Left hindlimb (tissue), 1 donor: ENCODE measurements around the gene STMN3.
"Not testable (repeated sequence)": the region's sequence is repeated elsewhere in the genome, so short reads cannot be mapped to it uniquely, and the experiment has no call there.

Experiments used
- DNase-seq: peaks from one replicate; pipeline ENCODE4 v3.0.0-alpha.2; 2018

STMN3 gene

DNA sequence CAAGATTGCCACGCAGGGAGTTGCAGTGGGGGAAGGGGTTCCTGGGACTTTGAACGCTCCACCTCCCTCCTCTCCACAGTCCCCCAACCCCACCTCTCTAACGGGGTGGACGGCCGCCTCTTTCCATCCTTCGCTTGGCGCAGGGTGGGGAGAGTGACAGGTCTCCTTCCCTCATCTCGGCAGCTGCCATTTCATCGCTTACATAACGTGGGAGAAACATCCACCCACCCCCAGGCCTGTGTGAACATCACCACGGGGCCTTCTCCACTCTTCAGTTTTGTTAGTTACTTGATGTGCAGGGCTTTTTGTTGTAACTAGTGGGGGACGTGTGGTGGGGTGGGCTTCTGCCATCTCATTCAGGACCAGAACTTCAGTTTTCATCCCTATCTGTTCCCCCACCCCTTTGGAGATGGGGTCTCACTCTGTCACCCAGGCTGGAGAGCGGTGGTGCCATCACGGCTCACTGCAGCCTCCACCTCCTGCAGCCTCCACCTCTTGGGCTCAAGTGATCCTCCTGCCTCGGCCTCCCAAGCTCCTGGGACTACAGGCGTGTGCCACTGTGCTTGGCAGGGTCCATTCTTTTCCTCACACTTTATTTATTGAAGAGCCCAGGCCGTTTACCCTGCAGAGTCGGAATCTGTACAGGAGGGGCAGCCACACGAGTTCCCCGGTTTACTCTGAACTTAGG lies 22.6 kb upstream of the STMN3 start:
- DNase-seq = no peak

DNA sequence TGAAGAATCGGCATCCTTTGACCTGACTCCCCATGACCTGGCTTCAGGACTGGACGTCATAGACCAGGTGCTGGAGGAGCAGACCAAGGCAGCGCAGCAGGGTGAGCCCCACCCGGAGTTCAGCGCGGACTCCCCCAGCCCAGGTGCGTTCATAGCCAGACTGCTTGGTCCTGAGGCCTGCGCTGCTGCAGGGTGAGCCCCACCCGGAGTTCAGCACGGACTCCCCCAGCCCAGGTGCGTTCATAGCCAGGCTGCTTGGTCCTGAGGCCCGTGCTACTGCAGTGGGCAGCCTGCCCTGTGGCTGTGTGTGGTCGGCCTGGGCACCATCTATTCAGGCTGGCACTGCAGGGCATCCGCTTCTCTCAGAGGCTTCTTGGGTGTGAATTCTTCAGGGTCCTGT lies 20.7 kb upstream of the STMN3 start:
- DNase-seq = no peak

DNA sequence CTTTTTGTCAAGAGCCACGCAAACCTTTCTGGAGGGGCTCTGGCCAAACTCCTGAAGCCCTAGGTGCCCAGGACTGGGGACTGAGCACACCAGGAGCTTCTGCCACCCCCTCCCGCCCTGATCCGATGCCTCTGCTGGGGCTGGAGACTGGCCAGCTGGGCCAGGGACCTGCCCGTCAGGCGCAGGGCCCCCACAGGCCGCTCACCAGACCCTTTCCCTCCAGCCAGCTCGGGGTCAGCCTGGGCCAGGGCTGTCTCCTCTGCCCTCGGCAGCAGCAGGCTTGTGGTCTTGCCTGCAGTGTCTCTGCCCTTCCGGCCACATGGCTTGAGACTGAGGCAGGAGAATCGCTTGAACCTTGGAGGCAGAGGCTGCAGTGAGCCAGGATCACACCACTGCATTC lies 19.4 kb upstream of the STMN3 start:
- no peak for DNase-seq

DNA sequence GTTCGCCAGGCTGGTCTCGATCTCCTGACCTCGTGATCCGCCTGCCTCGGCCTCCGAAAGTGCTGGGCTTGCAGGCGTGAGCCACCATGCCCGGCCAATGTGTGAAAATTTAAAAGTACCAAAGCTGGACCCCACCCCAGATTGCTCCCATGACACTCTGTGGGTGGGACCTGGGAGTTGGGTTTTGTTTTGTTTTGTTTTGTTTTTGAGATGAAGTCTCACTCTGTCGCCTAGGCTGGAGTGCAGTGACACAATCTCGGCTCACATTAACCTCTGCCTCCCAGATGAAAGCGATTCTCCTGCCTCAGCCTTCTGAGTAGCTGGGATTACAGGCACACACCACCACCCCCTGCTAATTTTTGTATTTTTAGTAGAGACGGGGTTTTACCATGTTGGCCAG lies 18.5 kb upstream of the STMN3 start:
- DNase-seq = not testable (repeated sequence)

- no peak for DNase-seq
Observed at GRCh38 chr20:63668351-63668750, 15.1 kb upstream of the STMN3 start.

DNA sequence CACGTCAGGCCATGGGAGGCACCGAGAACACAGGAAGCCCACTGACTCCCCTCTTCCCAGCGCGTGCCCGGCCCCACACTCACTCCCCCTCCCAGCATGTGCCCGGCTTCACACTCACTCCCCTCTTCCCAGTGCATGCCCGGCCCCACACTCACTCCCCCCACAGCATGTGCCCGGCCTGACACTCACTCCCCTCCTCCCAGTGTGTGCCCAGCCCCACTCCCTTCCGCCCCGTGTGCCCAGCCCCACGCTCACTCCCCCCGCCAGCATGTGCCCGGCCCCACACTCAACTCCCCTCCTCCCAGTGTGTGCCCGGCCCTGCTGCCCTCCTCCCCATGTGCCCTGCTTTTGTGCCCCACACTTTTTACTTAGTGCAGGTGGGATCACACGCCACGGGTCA lies 14.6 kb upstream of the STMN3 start:
- DNase-seq = no peak

DNA sequence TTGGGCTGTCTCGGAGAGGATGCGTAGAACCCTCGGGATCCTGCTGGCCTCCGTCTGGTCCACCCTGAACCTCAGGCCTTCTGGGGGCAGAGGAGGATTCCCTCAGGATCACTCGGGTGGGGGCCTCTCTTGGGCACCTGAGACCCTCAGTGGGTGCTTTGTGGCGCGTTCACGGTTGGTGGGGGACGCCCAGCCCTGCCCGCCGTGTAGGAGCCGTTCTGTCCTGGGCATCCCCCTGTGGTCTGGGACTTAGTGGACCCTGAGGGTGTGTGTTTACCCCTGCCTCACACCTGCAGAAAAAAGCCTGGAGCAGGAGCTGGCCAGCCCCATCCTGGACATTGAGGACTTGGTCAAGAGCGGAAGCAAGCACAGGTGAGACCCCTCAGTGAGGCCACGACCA lies 12.5 kb upstream of the STMN3 start:
- DNase-seq = no peak

DNA sequence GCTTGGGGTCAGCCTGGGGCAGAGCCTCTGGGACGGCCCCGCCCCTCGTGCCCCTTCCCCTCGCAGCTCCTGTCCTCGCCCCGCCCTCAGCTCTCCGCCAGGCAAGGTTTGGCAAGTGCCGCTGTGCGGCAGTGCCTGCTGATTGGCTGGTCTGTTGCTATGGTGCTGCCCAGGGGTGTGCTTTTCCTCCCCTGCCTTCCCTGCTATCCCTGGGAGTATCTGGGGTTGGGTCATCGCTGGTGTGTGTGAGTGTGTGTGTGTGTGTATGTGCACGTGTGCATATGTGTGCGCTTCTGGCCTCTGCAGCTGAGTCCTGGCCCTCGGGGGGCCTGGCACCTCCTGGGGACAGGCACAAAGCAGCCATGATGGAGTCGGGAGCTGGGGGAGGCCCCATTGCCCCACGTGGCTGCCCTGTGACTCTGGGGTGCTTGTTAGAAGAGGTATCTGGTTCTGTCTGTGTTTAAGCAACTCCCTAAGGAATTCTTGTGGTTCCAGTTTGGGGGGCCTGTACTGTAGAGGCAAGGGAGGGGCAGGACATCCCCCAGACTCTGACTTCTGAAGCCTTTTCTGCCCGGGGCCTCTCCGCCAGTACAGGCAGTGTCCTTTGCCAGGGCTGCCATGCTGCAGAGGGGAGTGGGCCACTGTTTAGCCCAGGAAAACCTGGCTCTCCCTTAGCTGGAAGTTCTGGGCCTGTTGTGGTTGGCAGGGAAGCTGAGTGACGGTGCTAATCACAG lies 11.8 kb upstream of the STMN3 start:
- DNase-seq = no peak

GRCh38 chr20:63664143-63664851 lies 11.1 kb upstream of the STMN3 start:
- no peak for DNase-seq

- DNase-seq = no peak
Observed at GRCh38 chr20:63663332-63664066, 10.3 kb upstream of the STMN3 start.

DNA sequence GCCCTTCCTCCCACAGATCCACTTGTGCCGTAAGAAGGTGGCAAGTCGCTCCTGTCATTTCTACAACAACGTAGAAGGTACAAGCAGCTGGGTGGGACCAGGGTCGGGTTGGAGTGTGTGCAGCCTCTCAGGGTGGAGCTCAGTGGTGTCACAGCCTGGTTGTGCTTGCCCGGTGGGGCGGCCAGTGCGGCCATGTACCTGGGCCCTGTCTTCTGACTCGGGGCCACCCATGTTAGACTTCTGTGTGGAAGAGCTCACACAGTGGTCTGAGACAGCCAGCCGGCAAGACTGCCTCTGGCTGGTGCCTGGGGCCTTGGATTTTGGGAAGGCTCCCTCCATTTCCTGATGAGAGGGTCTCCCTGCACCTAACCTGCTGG lies 9.6 kb upstream of the STMN3 start:
- DNase-seq = no peak

DNA sequence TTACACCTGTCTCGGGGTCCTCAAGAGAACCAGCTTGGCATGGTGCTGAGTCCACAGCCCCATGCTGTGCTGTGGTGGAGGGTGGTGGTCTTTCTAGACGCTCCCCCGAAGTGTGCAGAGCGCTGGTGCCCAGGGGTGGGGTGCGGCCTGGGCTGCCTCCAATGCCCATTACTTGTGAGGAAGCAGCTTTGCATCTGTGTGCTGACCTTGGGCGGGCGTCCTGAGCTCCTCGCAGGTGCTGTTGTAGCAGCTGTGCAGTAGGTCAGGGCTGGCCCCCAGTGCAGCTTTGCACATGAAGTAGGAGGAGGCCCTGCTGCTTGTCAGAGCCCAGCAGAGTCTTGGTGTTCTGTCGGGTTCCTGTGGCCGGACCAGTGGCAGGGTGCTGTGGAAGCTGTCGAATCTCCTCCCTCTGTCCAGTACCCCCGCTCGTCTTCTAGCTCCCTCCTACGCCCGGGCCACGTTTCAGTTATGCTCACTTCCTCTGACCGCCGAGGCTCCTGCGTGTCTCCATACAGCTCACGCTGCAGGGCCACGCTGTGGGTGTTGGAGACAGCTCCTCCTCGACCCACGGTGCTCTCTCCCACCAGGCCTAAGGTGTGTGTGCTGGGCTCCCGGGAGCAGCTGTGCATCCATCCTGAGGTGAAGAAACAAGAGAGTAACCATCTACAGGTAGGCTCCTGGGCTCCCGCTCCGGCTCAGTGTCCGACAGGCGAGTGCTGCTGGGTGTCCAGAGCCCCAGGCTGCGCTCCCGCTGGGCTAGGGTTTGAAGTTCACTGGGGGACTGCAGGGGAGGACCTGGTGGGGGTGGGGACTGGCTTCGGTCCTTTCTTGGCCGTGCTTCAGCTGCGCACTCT lies 9.0 kb upstream of the STMN3 start:
- no peak for DNase-seq

GRCh38 chr20:63661108-63661507 lies 7.9 kb upstream of the STMN3 start:
- DNase-seq = no peak

- no peak for DNase-seq
Observed at GRCh38 chr20:63660622-63661021, 7.4 kb upstream of the STMN3 start.

- not testable (repeated sequence) for DNase-seq
Observed at GRCh38 chr20:63660174-63660573, 7.0 kb upstream of the STMN3 start.

- DNase-seq = no peak
Observed at GRCh38 chr20:63659370-63659769, 6.1 kb upstream of the STMN3 start.

DNA sequence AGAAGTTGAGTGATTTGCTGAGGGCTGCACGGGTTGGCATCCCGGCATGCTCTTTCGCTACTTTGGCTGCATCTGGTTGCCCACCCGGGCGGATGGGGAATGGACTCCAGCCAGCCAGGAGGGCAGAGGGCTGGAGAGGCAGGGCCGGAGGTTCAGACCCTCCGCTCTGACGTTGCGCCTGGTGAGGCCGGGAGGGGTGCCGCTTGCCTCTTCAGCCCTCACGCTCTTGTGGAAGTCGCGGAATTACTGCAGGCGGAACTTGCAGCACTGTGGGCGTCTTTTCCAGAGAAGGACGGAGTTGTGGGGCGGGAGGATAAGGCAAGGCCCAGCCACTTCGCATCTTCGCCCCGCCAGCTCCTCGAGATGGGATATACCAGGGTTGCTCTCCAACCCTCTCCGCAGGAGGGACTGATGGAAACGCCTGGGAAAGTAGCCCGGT lies 5.5 kb upstream of the STMN3 start:
- DNase-seq = no peak

GRCh38 chr20:63657937-63658748 lies 4.9 kb upstream of the STMN3 start, which contains the start of gene RTEL1:
Gene RTEL1 (plus strand): TSS chr20:63658312. CDS start chr20:63659403, 1,091 bp downstream.
- DNase-seq = peak; percentile 95

DNA sequence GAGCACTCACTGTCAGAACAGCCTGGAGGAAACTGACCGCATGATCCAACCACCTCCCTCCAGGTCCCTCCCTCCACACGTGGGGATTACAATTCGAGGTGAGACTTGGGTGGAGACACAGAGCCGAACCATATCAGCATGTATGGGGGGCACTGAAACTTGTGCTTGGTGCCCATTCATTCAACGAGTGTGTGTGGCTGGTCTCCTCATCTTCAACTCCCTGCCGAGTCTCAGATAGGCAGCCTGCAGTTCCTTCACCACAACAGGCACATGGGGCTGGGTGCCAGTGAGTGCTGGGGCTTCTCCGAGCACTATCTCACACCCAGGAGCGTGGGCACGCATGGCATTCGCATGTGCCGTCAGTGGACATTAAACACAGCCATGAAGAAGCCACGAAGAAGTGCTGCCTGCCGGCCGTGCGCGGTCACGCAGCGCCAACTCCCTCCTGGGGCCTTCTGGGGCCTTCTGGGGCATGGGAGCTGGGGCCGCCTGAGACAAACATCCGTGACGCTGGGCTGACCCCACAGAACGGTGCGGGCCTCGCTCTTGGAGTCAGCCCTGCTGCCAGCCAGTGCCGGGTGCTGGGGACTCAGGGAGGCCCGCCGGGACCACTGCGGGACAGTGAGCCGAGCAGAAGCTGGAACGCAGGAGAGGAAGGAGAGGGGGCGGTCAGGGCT lies 4.2 kb upstream of the STMN3 start:
- no peak for DNase-seq

DNA sequence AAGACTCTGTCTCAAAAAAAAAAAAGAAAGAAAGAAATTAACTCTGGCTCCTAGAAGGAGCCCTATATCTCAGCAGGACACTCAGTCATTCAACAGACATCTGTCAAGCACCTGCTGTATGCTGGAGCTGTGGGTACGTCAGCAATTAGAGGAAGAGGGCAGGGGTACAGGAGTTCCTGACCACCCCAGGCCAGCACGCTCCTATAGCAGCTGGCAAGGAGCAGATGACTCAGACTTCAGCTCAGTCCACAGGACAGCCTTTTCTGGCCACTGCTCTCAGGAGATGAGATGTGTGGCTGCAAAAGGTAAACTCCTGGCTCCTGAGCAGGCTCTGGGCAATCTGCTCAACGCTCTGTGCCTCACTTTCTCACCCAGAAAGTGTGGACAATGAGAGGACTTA lies 3.2 kb upstream of the STMN3 start:
- DNase-seq = no peak

DNA sequence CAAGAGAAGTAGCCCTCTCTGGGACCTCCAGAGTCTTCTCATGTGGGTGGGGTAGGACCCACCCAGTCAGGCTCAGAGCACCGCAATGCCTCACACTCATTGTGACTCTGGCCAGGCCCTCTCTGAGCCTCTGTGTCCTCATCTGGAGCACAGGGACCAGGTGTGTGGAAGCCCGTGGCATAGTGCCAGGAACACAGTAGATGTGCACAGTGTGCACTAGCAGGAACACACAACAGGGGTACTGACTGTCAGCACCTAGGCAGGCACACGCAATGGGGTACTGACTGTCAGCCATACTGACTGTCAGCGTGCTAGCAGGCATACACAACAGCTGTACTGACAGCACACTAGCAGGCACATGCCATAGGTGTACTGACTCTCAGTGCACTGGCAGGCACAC lies 2.0 kb upstream of the STMN3 start:
- no peak for DNase-seq
